K562 (cell line): ENCODE measurements around the gene ARFRP1. TPM values are rescaled to one million over a fixed set of nuclear protein-coding genes. Genes with fewer than 3 reads are reported as not detected.

Experiments used
- ARHGAP35 ChIP-seq: fragments of 450-650 bp; IDR thresholded peaks from 2 replicates; pipeline ENCODE4 v1.6.1; 2018; ENCODE audit not compliant: partially characterized antibody
- FOXJ2 ChIP-seq: fragments of 200-800 bp; sonication (Bioruptor generic); IDR thresholded peaks from 2 replicates; pipeline ENCODE4 v1.6.1; 2016; ENCODE audit warnings: missing genetic modification characterization, missing compliant biosample characterization
- IRF9 ChIP-seq: fragments of 450-650 bp; IDR thresholded peaks from 2 replicates; pipeline ENCODE4 v1.6.1; 2016; ENCODE audit warnings: missing biosample characterization, missing genetic modification characterization
- KLF1 ChIP-seq: fragments of 450-650 bp; IDR thresholded peaks from 2 replicates; pipeline ENCODE4 v1.6.1; 2016; ENCODE audit warnings: missing genetic modification characterization, missing compliant biosample characterization
- NFIC ChIP-seq: fragments of 450-650 bp; IDR thresholded peaks from 2 replicates; pipeline ENCODE4 v1.6.1; 2017; ENCODE audit warnings: mild to moderate bottlenecking, inconsistent platforms
- RUNX1 ChIP-seq: sonication (generic); IDR thresholded peaks from 2 replicates; pipeline ENCODE4 v1.6.1; 2016; ENCODE audit warnings: antibody characterized with exemption, low read depth
- TEAD1 ChIP-seq, 2 experiments: fragments of 450-650 bp in 1 of 2; sonication (generic) in 1 of 2; formaldehyde crosslinking; IDR thresholded peaks; 2 replicates each; pipeline versions ENCODE4 v1.4.0 to v1.8.0; 2020 to 2022; ENCODE audit warnings: mild to moderate bottlenecking in 2 of 2, missing genetic modification reagents in 1 of 2
- ZKSCAN1 ChIP-seq: fragments of 150-350 bp; IDR thresholded peaks from 2 replicates; pipeline ENCODE4 v1.6.1; 2016; ENCODE audit warnings: low read depth, low read length
- ZNF134 ChIP-seq: fragments of 250-450 bp; sonication (Bioruptor Pico); conservative IDR thresholded peaks from 2 replicates; pipeline ENCODE4 v1.4.0; 2020
- ZNF444 ChIP-seq: fragments of 250-450 bp; sonication (Bioruptor Pico); IDR thresholded peaks from 2 replicates; pipeline ENCODE4 v1.4.0; 2020; ENCODE audit warnings: mild to moderate bottlenecking, moderate library complexity
- polyA plus RNA-seq, 8 experiments: library from polyadenylated mRNA; depleted of rRNA in 4 of 8; stranded (reverse) in 5 of 8; unstranded in 3 of 8; fragments of >200 nt; fragmentation: Nextera tagmentation in 2 of 8; fragmentation: Illumina TruSeq in 1 of 8; extraction: Ambion mirVana in 2 of 8; extraction: Trizol in 1 of 8; gene quantifications; 2 replicates each; pipeline versions ENCODE4 v1.2.1 to v1.2.3, GENCODE V29; 2011 to 2014; ENCODE audit warnings: inconsistent platforms in 1 of 8, missing spikeins in 1 of 8
- total RNA-seq, 7 experiments: library from RNA; depleted of rRNA in 6 of 7; stranded (reverse); fragments of >200 nt in 6 of 7; fragmentation: Illumina TruSeq in 2 of 7; extraction: Trizol in 2 of 7; gene quantifications; 2 replicates each; pipeline versions ENCODE4 v1.2.1 to v1.2.3, GENCODE V29; 2011 to 2021; ENCODE audit warnings: low replicate concordance in 1 of 7
- TF ChIP-seq, protein P1 (sequence below), 2 experiments: IDR thresholded peaks in 1 of 2; conservative IDR thresholded peaks in 1 of 2; 2 replicates each; pipeline ENCODE4 v1.6.1; 2016; ENCODE audit warnings: low read depth in 2 of 2, mild to moderate bottlenecking in 1 of 2, missing compliant biosample characterization in 1 of 2, missing genetic modification characterization in 1 of 2, moderate library complexity in 1 of 2
- TF ChIP-seq, protein P2 (sequence below), 2 experiments: fragments of 450-650 bp; IDR thresholded peaks; 2 replicates each; pipeline ENCODE4 v1.6.1; 2016; ENCODE audit warnings: mild to moderate bottlenecking in 2 of 2, borderline replicate concordance in 1 of 2, low read depth in 1 of 2, moderate library complexity in 1 of 2
- TF ChIP-seq, protein P3 (sequence below): fragments of 450-650 bp; formaldehyde crosslinking; IDR thresholded peaks from 2 replicates; pipeline ENCODE4 v1.4.0; 2020; ENCODE audit warnings: mild to moderate bottlenecking, mixed read lengths

The ARFRP1 gene
- total and polyA plus RNA-seq, 9 of the 15 experiments (the other 6 are each of a cell fraction or from before 2014, with no cell fraction given) = 2.2 to 78.9 (median 37.3) TPM

- TF ChIP-seq, protein P1, sequence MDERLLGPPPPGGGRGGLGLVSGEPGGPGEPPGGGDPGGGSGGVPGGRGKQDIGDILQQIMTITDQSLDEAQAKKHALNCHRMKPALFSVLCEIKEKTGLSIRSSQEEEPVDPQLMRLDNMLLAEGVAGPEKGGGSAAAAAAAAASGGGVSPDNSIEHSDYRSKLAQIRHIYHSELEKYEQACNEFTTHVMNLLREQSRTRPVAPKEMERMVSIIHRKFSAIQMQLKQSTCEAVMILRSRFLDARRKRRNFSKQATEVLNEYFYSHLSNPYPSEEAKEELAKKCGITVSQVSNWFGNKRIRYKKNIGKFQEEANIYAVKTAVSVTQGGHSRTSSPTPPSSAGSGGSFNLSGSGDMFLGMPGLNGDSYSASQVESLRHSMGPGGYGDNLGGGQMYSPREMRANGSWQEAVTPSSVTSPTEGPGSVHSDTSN (CRISPR knock-in tag; IDR thresholded peaks at IDR 0.05; ENCODE audit: low read depth) = no peak
- TF ChIP-seq, protein P1 (tag; conservative IDR thresholded peaks at IDR 0.05; ENCODE audit: low read depth) = no peak
- TF ChIP-seq KLF1 (tag) (peak; percentile 66; the same call in 1 of the 2 replicates), TEAD1 (CRISPR knock-in tag; IDR thresholded peaks at IDR 0.05) (peak; percentile 28 to 88; a peak in 2 of 4 replicates), IRF9 (tag) (no peak), ZKSCAN1 (no peak), ZNF444 (CRISPR knock-in tag) (no peak), RUNX1 (no peak), ARHGAP35 (no peak), NFIC (no peak; the same call in 1 of the 2 replicates), FOXJ2 (tag) (no peak), ZNF134 (CRISPR knock-in tag) (no peak; the same call in 1 of the 2 replicates)
- TF ChIP-seq, protein P2, sequence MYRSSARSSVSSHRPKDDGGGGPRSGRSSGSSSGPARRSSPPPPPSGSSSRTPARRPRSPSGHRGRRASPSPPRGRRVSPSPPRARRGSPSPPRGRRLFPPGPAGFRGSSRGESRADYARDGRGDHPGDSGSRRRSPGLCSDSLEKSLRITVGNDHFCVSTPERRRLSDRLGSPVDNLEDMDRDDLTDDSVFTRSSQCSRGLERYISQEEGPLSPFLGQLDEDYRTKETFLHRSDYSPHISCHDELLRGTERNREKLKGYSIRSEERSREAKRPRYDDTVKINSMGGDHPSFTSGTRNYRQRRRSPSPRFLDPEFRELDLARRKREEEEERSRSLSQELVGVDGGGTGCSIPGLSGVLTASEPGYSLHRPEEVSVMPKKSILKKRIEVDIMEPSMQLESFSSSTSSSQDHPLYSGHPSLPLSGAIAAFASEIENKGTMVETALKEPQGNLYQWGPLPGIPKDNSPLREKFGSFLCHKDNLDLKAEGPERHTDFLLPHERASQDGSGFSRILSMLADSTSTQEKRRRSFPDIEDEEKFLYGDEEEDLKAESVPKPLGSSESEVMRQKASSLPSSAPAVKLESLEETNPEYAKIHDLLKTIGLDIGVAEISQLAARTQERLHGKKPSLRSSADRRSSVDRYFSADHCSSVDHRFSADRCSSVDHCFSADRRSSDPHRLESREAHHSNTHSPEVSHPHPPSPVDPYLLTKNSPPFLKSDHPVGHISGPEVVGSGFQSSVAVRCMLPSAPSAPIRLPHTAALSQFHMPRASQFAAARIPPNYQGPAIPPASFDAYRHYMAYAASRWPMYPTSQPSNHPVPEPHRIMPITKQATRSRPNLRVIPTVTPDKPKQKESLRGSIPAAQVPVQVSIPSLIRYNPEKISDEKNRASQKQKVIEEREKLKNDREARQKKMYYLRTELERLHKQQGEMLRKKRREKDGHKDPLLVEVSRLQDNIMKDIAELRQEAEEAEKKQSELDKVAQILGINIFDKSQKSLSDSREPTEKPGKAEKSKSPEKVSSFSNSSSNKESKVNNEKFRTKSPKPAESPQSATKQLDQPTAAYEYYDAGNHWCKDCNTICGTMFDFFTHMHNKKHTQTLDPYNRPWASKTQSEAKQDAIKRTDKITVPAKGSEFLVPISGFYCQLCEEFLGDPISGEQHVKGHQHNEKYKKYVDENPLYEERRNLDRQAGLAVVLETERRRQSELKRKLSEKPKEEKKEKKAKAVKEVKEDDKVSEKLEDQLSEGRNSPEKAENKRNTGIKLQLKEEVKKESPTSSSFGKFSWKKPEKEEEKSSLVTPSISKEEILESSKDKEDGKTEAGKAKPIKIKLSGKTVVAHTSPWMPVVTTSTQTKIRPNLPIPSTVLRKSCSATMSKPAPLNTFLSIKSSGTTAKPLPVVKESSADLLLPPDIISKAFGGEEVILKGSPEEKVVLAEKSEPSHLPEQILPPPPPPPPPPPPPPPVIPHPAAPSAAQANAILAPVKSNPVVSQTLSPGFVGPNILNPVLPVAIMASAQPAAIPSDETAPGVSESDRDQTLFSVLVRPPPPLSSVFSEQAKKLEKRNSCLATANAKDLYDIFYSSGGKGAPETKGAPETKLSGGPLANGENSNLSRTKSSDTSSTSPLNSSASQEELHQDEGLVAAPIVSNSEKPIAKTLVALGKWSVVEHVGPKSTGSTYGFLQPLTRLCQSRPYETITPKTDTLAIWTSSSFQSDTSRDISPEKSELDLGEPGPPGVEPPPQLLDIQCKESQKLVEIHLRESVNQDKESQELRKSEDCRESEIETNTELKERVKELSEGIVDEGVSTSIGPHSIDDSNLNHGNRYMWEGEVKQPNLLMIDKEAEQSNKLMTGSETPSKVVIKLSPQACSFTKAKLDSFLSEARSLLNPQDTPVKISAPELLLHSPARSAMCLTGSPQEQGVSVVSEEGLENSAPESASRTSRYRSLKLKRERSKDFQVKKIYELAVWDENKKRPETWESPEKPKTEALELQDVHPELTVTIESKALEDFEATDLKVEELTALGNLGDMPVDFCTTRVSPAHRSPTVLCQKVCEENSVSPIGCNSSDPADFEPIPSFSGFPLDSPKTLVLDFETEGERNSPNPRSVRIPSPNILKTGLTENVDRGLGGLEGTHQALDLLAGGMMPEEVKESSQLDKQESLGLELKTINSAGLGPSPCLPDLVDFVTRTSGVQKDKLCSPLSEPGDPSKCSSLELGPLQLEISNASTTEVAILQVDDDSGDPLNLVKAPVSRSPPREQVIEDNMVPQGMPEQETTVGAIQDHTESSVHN (IDR thresholded peaks at IDR 0.05; ENCODE audit: borderline replicate concordance in 1 of 2, low read depth in 1 of 2) = no peak
- TF ChIP-seq, protein P3, sequence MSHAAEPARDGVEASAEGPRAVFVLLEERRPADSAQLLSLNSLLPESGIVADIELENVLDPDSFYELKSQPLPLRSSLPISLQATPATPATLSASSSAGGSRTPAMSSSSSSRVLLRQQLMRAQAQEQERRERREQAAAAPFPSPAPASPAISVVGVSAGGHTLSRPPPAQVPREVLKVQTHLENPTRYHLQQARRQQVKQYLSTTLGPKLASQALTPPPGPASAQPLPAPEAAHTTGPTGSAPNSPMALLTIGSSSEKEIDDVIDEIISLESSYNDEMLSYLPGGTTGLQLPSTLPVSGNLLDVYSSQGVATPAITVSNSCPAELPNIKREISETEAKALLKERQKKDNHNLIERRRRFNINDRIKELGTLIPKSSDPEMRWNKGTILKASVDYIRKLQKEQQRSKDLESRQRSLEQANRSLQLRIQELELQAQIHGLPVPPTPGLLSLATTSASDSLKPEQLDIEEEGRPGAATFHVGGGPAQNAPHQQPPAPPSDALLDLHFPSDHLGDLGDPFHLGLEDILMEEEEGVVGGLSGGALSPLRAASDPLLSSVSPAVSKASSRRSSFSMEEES (CRISPR knock-in tag) = no peak
Observed at GRCh38 chr20:63707558-63708300, at the start of gene ARFRP1, which contains the start of gene ZGPAT (continued).
